ENCODE measurements around the gene PDE5A. TPM values are rescaled to one million over a fixed set of nuclear protein-coding genes. Genes with fewer than 3 reads are reported as not detected.
"Not testable (repeated sequence)": the region's sequence is repeated elsewhere in the genome, so short reads cannot be mapped to it uniquely, and the experiment has no call there.

PDE5A gene
- polyA plus RNA-seq (2013, experiment 1 of 2; ENCODE audit: insufficient read length), result 12.4 TPM
- polyA plus RNA-seq (2013, experiment 2 of 2; ENCODE audit: insufficient read length), result 12.4 TPM

- peak; percentile 74 for DNase-seq
These were observed at the start of gene PDE5A for GRCh38 chr4:119628281-119629141. PDE5A (minus strand) TSS chr4:119628804; CDS start chr4:119628671, 133 bp downstream.

GRCh38 chr4:119676101-119676500 is 47.5 kb upstream of the PDE5A start:
- no peak for DNase-seq

- no peak for DNase-seq
These were observed 46.8 kb upstream of the PDE5A start for GRCh38 chr4:119675391-119675790.

- no peak for DNase-seq
These were observed 44.3 kb upstream of the PDE5A start for GRCh38 chr4:119672938-119673337.

- no peak for DNase-seq
These were observed 43.5 kb upstream of the PDE5A start for GRCh38 chr4:119672086-119672485.

- no peak for DNase-seq
These were observed 42.6 kb upstream of the PDE5A start for GRCh38 chr4:119671205-119671604.

DNA sequence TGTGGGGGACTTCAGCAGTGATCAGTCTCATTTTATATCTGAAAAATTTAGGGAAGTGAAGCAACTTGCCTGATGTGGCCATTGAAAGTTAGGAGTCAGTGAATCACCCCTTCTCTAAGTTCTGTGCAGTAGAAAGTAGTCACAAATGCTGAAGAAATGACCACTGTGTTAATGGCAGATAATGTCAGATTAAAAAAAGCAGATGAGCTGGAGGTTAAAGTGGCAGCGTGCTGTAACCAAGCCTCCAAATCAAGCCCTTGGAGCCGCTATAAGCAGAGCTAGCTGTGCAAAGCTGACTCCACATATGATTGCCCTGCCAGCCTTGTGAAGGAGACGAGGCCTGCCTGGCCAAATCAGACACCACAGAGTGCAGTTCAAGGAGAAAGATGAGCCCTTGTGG is 39.2 kb upstream of the PDE5A start:
- DNase-seq, result no peak

- DNase-seq, result no peak
These were observed 38.1 kb upstream of the PDE5A start for GRCh38 chr4:119666653-119667091.

DNA sequence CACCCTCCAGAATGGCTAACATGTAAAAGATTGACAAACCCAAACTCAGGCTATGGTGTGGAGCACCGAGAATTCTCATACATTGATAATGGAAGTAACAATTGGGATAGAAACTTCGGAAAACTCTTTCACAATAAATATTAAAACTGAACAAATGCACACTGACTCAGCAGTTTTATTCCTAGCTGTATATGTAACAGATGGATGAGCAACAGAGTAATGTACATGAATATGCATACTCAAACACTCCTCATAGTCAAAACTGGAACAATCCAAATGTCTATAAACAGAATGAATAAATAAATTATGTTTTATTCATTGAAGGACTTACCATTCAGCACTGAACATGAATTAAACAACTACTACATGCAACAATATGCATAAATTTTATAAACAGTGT is 37.1 kb upstream of the PDE5A start:
- no peak for DNase-seq

GRCh38 chr4:119664168-119664907 is 35.7 kb upstream of the PDE5A start:
- DNase-seq, result no peak

DNA sequence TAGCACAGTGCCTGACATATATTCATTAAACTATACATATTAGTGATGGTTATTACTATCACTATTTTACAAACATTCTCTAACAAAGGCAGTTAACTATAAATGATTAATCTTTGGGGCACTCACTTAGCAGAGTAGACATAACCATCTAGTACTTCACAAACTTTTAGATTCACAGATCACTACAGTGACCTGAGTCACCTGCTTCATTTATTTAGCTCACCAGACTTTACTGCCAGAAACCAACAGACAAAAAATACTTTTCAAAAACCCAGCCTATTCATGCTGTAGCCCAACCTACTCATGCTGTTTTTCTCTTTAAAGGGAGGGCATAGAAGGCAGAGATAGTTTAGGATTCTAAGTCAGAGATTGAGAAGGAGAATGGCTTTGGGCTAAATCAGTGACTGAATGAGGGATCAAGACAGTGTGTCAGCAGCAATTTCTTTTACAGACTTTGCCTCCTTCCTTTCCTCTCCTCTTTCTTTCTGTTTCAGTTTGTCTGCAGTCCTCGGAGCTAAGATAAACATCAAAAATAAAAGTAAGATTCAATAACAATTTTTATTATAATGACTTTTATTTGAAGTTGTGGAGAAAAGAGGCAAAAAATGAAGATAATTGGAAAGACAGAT is 34.7 kb upstream of the PDE5A start:
- DNase-seq, result no peak

GRCh38 chr4:119662612-119663011 is 34.0 kb upstream of the PDE5A start:
- DNase-seq, result not testable (repeated sequence)

DNA sequence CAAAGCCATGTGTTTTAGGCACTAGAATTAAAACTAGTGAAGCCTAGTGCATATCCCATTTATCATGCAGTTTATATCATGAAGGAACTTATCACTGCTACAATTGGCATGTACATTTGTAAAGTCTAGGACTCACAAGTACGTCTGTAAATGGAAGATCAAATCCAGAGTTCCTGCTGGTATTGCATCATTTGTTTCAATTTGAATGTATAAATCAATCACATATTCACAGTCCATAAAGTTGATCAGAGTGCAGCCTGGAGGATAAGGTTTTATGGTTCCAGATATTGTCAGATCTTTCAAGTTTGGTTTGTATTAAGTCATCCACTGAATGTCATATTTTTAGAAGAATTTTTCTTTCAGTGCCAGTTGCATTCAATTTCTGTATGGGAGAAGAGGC is 32.6 kb upstream of the PDE5A start:
- DNase-seq, result no peak

DNA sequence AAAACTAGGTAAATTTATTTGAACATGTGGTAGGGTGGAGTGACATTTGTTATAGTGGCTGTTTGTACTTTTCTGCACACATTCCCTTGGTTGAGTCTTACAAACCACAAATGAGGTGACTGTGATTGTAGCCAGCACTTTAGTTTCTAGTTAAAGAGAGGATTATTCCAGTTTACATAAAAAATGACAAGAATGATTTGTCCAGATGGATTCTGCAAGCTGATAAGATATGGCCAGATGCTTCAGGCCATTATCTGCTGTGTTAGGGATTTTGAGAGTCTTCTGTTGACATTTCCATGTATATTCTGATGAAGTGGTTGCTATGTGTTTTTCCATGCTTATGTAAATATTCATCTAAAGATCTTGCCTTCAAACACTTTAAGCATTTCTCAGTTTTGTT is 31.0 kb upstream of the PDE5A start:
- peak; percentile 48 for DNase-seq

- peak; percentile 27 for DNase-seq
These were observed 28.6 kb upstream of the PDE5A start for GRCh38 chr4:119657111-119657611.

DNA sequence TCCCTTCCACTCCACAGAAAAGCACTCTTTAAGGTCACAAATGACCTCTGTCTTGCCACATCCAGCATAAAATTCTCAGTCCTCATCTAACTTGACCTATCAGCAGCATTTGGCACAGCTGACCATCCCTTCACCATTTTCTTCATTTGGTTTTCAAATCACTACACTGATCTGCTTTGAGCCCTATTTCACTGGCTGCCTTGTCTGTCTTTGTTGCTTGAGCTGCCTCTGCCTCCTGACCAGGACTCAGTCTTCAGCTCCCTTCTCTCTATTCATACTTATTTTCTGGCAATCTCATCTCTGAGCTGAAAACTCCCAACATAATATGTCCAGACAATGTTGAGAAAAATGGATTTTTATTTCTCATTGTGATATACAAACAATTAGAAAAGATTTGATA is 27.7 kb upstream of the PDE5A start:
- no peak for DNase-seq

DNA sequence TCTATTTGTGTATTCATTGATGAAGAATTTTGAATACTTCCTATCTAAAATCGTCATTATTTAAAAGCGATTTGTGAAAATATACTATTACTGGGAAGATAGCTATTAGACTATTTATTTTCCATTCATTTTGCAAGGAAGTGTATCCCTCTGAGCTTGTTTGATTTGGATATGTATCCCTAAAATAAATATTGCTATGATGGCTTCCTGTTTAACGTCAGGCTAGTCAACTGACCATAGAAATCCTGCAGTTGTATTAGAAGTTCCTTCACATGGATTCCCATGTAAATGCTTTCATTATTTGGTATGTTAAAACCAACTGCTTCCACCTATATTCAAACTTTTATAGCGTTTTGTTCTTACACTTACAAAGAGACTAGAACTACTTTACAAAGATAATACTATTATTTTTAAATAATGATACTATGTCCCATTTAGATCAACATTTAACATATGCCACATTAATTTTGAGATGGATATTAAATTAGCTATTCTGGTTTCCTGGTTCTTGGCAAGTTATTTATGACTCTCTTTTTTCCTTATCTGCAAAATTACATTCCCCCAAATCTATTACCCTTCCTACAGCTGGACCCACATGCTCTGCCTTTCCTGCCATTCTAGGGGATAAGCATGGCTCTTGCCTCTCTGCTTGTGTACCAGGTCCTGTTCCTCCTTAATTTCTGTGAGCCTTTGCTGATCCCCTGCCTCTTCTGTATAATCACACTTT is 26.7 kb upstream of the PDE5A start:
- DNase-seq, result no peak

DNA sequence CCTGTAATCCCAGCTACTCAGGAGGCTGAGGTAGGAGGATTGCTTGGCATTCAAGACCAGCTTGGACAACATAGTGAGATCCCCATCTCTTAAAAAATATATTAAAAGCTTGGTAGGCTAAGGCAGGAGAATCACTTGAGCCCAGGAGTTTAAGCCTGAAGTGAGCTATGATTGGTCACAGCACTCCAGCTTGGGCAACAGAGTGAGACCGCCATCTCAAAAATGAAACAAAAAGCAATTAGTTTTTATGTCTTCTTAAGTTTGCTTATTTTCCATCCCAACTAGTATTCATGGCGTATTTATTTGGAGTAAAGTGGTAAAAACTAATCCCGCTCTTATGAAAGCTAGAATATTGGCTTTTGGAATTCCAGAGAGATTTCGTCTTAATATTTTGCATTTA is 25.4 kb upstream of the PDE5A start:
- DNase-seq, result no peak

- peak; percentile 78 for DNase-seq
These were observed 24.4 kb upstream of the PDE5A start for GRCh38 chr4:119652998-119653397.

GRCh38 chr4:119648398-119648797 is 19.8 kb upstream of the PDE5A start:
- no peak for DNase-seq

- peak; percentile 39 for DNase-seq
These were observed 19.0 kb upstream of the PDE5A start for GRCh38 chr4:119647558-119647957.
